HG03066 (cell line): ENCODE data around the gene CES4A.
"Not testable (repeated sequence)": the region's sequence is repeated elsewhere in the genome, so short reads cannot be mapped to it uniquely, and the experiment has no call there.

Source experiments
- ATAC-seq: cut with Tn5 transposase; IDR thresholded peaks from one replicate; pipeline ENCODE4 v1.9.1; 2021; ENCODE audit warnings: low read depth; ENCODE audit not compliant: unreplicated experiment

The CES4A gene

GRCh38 chr16:66983033-66983432, 5.4 kb upstream of the CES4A start:
- ATAC-seq = no peak

GRCh38 chr16:66984892-66985311, 3.5 kb upstream of the CES4A start:
- ATAC-seq = no peak

GRCh38 chr16:66986559-66986958, 1.8 kb upstream of the CES4A start:
- ATAC-seq = no peak

- no peak for ATAC-seq
These were observed 3.2 kb downstream of the CES4A start for GRCh38 chr16:66991545-66992077.

DNA sequence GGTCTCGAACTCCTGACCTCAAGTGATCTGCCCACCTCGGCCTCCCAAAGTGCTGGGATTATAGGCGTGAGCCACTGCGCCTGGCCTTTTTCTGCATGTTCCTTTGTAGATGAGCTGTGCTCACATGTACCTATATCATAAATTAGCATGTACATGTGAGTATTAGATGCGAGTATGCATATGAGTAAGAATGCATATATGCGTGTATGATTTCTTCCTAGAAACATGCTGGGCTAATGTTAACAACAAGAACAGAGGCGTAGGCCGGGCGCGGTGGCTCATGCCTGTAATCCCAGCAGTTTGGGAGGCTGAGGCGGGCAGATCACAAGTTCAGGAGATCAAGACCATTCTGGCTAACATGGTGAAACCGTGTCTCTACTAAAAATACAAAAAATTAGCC, 5.2 kb downstream of the CES4A start:
- not testable (repeated sequence) for ATAC-seq

- ATAC-seq = no peak
These were observed 8.1 kb downstream of the CES4A start for GRCh38 chr16:66996324-66996982.

DNA sequence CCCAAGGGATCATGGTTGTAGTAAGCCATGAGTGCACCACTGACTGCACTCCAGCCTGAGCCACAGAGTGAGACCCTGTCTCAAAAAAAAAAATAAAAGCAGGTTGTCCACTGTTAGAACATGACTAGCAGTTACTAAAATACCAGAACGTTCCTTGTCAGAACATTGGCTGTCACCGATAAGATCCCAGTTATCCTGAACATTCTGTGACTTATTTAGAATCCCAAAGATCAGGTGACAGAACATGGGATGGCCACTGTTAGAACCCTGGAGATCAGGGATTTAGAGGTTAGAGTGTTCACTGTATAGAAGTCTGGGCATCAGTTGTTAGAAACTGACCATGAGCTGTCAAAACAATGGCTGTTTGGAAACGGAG, 8.6 kb downstream of the CES4A start:
- no peak for ATAC-seq

GRCh38 chr16:67000384-67001351, 12.3 kb downstream of the CES4A start:
- ATAC-seq = no peak

- no peak for ATAC-seq
These were observed 13.3 kb downstream of the CES4A start for GRCh38 chr16:67001726-67002125.

DNA sequence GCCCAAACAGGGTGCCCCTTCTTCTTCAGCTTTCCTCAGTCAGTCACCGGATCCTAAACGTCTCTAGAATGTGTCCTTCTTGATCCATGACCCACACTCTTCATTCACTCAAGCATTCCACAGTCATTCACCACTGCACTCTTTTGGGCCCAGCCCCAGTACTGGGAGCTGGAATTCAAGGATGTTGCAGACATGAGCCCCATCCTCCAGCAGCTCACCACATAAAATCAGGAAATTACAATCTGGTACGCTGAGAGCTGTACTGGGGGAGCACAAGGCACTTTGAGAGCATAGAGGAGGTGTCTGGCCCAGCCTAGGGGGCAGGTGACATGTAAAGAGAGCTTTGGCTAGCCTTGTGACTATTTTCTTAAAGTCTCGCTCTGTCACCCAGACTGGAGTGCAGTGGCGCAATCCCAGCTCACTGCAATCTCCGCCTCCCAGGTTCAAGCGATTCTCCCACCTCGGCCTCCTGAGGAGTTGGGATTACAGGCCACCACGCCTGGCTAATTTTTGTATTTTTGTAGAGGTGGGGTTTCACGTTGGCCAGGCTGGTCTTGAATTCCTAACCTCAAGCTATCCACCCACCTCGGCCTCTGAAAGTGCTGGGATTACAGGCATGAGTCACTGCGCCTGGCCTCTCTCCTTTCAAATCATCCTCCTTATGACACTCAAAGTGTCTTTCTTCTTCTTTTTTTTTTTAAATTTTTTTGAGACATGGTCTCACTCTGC, 18.7 kb downstream of the CES4A start:
- no peak for ATAC-seq

GRCh38 chr16:67009158-67009557, 20.8 kb downstream of the CES4A start:
- ATAC-seq = no peak

- no peak for ATAC-seq
These were observed 22.9 kb downstream of the CES4A start for GRCh38 chr16:67011274-67011673.

- ATAC-seq = no peak
These were observed 24.9 kb downstream of the CES4A start for GRCh38 chr16:67013233-67013822.

DNA sequence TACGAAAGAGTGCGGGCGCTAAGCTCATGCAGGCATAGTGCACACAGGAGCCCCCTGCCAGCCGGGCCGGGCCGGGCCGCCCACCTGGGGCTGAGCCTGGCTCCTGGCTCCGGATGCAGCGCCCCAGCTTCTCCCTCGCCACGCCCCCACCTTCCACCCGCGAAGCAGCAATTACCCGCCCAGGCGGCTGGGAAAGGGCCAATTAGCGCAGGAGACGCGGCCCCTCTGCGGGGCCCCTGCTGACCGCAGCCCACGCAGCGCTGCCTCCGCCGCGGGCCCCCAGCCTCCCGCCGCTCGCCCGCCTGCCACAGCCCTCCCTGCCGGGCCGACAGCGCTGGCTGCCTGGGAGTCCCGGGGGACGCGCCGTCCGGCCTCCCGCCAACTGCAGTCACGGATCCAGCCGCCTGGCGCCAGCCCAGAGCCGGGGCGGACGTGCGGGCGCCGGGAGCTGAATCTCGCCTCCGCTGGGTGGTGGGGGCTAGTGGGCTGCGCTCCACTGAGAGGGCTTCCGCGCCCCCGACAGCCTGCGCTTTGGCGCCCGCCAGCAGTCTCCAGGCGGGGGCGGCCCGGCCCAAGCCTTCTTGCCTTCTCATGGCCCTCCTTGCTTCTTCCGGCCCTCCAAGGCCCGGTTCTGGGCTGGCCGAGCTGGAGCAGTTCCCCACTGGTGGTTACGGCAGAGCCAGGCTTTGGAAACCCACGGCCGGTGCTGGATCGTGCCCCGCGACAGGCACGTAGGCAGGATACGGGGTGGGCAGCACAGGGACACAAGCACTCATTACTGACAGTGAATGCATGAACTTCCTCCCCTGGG, 25.6 kb downstream of the CES4A start:
- ATAC-seq = no peak

- no peak for ATAC-seq
These were observed 26.4 kb downstream of the CES4A start for GRCh38 chr16:67014634-67015312.

DNA sequence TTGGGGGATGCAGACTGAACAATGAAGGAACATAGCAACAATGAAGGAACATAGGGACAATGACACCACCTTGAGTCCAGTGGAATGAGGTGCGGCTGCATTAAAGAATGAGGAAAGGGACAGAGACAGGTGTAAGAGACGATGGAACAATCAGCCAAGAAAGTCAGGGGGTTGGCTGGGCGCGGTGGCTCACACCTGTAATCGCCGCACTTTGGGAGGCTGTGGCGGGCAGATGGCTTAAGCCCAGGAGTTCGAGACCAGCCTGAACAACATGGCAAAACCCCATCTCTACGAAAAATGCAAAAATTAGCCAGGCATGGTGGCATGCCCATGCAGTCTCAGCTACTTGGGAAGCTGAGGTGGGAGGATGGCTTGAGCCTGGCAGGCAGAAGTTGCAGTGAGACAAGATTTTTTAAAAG, 26.9 kb downstream of the CES4A start:
- no peak for ATAC-seq

DNA sequence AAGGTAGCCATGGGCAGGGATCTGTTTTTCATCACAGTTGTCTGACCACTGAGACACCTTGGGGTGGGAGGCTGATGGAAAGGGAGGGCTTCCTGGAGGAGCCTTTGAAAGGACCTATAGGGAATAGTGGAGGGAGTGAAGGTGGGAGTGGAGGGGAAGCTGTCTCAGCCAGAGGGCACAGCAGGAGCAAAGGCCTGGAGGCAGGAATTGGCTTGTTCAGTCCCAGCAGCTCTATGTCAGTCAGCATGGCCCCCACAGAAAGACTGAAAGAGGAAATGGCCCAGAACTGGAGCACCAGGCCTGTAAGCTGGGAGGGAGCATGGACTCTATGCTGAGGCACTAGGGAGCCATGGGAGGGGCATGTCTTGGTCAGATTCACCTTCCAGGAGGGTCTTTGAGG, 27.8 kb downstream of the CES4A start:
- no peak for ATAC-seq

DNA sequence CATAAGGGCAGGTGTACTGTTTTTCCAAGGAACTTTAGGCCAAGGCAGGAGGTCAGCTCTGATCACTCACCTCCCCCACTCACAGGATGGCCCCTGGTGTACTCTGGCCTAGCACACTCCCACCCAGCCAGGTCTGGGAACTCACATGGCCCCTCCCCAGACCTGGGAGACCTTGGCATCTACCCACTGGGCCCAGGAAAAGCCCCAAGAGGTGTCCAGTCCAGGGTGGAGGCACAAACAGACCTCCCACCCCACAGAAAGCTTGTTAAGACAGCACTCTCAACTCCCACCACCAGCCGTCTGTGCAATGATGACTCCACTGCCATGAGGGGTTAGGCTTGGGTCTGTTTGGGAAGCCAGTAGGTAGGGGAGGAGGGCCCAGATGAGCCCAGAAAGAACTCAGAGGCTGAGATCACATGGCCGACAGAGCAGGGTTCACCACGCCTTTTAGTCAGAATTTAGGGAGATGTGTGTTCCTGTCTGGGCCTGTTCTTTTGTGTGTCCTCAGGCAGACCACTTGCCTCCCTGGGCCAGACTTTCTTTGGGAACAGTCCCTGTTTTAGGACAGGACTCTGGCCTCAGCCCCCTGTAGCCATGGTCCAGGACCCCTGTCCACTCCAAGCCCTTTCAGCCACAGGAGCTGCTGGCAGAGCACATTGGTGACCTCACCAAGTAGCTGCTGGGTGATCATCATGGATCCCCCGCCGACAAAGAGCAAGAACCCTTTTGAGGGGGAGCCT, 28.5 kb downstream of the CES4A start:
- no peak for ATAC-seq

DNA sequence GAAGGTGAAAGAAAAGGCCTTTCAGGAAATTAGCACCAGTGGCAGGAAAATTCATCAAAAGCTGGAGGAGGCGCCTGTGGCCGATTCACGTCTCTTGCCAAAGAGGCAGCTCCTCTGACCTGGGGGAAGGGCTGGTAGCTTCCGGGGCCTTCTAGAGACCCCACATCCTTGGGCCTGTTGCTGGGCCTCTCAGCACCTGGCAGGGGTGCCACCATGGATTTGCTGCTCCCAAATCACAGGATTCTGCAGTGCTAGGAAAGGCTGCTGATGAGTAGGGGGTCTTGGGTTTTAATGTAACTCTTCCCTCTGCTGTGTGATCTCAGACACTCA, 29.0 kb downstream of the CES4A start:
- ATAC-seq = no peak
